ENCODE data around the gene MARCKS.

GRCh38 chr6:113894712-113895674 lies 37.8 kb downstream of the MARCKS start:
- TF ChIP-seq POLR2AphosphoS5 (IDR thresholded peaks at IDR 0.05; ENCODE audit: borderline replicate concordance, low read depth, low read length): no peak
- TF ChIP-seq EZH2 (IDR thresholded peaks at IDR 0.05): no peak

Measured in SK-N-MC (cell line).